Karpas-422 (cell line): ENCODE data around the gene ANKRD29. TPM values are rescaled to one million over a fixed set of nuclear protein-coding genes. Genes with fewer than 3 reads are reported as not detected.

Experiments
- DNase-seq: peaks from one replicate; pipeline ENCODE4 v3.0.0-alpha.2; 2015
- H2AFZ ChIP-seq: fragments of 200-600 bp; sonication (generic); 2 replicates; pipeline ENCODE4 v1.6.1; 2014; ENCODE audit warnings: antibody characterized with exemption, low read length, mixed read lengths
- H3K27ac ChIP-seq: fragments of 200-600 bp; sonication (generic); 2 replicates; pipeline ENCODE4 v1.5.1; 2014; ENCODE audit warnings: mild to moderate bottlenecking, low read length, moderate library complexity
- H3K27me3 ChIP-seq: fragments of 200-600 bp; sonication (generic); 2 replicates; pipeline ENCODE4 v1.6.1; 2014; ENCODE audit warnings: low read length, mixed read lengths
- H3K36me3 ChIP-seq: fragments of 200-600 bp; sonication (generic); 2 replicates; pipeline ENCODE4 v1.6.1; 2014; ENCODE audit warnings: low read length, mixed read lengths; ENCODE audit not compliant: insufficient read depth
- H3K4me1 ChIP-seq: fragments of 200-600 bp; sonication (generic); 2 replicates; pipeline ENCODE4 v1.6.1; 2014; ENCODE audit warnings: mild to moderate bottlenecking, low read length, mixed read lengths
- H3K4me2 ChIP-seq: fragments of 200-600 bp; sonication (generic); 2 replicates; pipeline ENCODE4 v1.6.1; 2014; ENCODE audit warnings: low read length, low read depth, mild to moderate bottlenecking; ENCODE audit not compliant: poor library complexity, severe bottlenecking
- H3K4me3 ChIP-seq: fragments of 200-600 bp; sonication (generic); 2 replicates; pipeline ENCODE4 v1.5.1; 2014; ENCODE audit warnings: mild to moderate bottlenecking, antibody characterized with exemption, low read length, mixed read lengths
- H3K79me2 ChIP-seq: fragments of 200-600 bp; sonication (generic); 2 replicates; pipeline ENCODE4 v1.6.1; 2014; ENCODE audit warnings: mild to moderate bottlenecking, low read length, mixed read lengths
- H3K9ac ChIP-seq: fragments of 200-600 bp; sonication (generic); 2 replicates; pipeline ENCODE4 v1.6.0; 2014; ENCODE audit warnings: low read length
- H3K9me2 ChIP-seq: fragments of 200-600 bp; sonication (generic), shearing (Covaris generic); replicated peaks from 2 replicates; pipeline ENCODE4 v1.6.0; 2014; ENCODE audit warnings: mild to moderate bottlenecking, low read length, moderate library complexity; ENCODE audit not compliant: insufficient read depth
- H3K9me3 ChIP-seq: fragments of 300-700, 200-600 bp; sonication (generic); 2 replicates; pipeline ENCODE4 v1.6.1; 2014; ENCODE audit warnings: low read length, mixed read lengths
- H4K20me1 ChIP-seq: fragments of 200-600 bp; sonication (generic); 2 replicates; pipeline ENCODE4 v1.6.1; 2014; ENCODE audit warnings: mild to moderate bottlenecking, antibody characterized with exemption, low read length, low read depth; ENCODE audit not compliant: insufficient read depth
- total RNA-seq: library from RNA; depleted of rRNA; stranded (reverse); fragments of >200 nt; shearing (Covaris generic); gene quantifications from 2 replicates; pipeline ENCODE4 v1.2.3, GENCODE V29; 2014; ENCODE audit warnings: low replicate concordance

The ANKRD29 gene
- total RNA-seq, 1 experiment from 2014 or later: not detected

DNA sequence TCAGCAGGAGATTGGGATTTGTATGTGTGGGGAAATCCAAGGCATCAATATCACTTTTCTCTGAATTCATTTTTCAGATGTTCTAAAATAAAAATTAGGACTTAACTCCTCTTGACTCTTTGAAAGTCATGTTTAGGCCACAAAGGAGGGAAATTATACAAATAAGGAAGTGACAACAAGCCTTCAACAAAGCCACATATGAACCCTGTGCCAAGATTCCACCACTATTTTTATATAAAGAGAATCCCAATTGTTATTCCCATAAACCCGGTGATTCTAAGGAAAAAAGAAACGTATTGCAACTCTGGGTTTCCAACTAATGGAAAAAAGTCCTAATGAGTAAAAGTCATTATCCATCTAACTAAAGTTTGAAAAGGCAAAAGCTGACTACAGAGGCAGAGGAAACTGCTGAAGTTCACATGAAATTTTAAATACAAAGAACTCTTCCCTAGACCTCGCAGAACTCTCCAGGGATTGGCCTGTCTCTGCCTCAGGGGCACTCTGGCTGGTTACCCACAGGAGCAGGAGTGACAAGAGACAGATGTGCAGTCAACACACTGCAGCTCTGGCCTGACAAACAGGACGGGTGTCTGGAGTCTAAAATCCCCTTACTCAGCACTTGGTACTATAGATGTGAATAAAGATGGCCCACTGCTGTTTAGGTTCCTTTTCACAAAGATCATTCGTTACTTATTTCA lies 88.0 kb downstream of the ANKRD29 start:
- no peak for DNase-seq
- Histone ChIP-seq H3K9me3 (no peaks in the 10 kb centered on the region), H3K4me2 (no peak overlapping the region), H3K9ac (no peak overlapping the region), H3K27me3 (no peaks in the 10 kb centered on the region), H3K4me1 (peaks cover 18% of the 10 kb centered on the region), H3K4me3 (no peak overlapping the region), H3K9me2 (no peaks in the 10 kb centered on the region), H4K20me1 (no peaks in the 10 kb centered on the region), H3K79me2 (peaks cover 51% of the 10 kb centered on the region), H3K36me3 (peaks cover 24% of the 10 kb centered on the region; the same call in 1 of the 2 replicates), H2AFZ (no peak overlapping the region), H3K27ac (no peak overlapping the region)

DNA sequence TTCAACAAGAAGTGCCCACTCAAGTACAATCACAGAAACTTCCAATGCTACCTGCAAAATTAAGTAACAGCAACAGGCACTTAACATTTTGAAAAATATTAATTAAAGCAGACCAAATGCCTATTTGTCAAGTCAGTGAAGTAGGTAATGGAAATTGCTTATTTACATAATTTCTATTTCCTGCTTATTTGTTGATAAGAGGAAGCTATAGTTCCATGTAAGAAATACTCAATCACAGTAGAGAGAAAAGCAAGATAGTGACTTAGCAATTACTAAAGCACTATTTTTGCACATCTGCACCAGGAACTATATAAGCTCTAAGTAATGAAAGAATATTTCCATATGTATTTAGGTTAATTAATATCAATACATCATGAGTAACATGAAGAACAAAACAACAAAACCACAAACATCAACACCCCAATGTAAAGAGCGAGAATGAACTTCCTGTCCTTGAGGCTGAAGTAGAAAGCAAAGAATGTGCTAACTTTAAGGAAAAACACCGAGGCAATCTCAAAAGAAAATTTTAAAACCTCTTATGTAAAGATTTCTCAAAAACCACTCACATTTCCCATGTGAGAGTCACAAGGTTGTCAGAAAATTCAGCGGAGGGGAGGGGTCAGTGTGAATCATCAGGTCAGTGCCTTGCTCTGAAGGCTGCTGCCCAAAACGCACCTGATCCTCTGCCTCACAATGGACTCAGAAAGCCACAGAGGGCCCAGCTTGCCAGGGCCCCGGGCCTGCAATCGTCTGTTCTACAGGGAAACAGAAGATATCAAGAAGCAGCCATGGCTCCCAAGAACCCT lies 88.9 kb downstream of the ANKRD29 start:
- Histone ChIP-seq H3K36me3 (peaks cover 29% of the 10 kb centered on the region; the same call in 1 of the 2 replicates), H3K27ac (no peak overlapping the region), H3K79me2 (peaks cover 43% of the 10 kb centered on the region), H3K9ac (no peak overlapping the region), H3K9me3 (no peaks in the 10 kb centered on the region), H2AFZ (no peak overlapping the region), H3K4me1 (peaks cover 18% of the 10 kb centered on the region), H3K27me3 (no peaks in the 10 kb centered on the region), H4K20me1 (no peaks in the 10 kb centered on the region), H3K4me3 (no peak overlapping the region), H3K4me2 (no peak overlapping the region), H3K9me2 (no peaks in the 10 kb centered on the region)
- no peak for DNase-seq

DNA sequence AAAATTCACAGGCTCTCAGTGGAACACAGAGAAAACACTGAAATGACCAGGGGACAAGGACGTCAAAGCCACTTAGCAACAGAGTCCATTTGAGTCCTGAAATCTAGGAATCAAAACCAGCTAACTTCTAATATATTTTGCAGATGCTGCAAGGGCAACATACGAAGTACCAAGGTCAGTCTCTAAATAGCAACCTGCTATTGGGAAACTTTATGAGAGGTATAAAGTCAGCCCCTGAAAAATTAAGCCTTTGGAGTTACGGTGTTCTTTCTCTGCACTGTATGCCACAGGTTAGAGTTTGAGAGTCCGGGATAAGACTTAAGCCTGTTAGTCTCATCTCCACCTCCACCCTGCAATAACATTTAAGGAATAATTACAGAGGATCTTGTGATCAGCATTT lies 89.7 kb downstream of the ANKRD29 start:
- DNase-seq: no peak
- no peak overlapping the region for H3K27ac ChIP-seq
- H3K9me3 ChIP-seq: no peaks in the 10 kb centered on the region
- no peak overlapping the region for H2AFZ ChIP-seq
- peaks cover 35% of the 10 kb centered on the region for H3K79me2 ChIP-seq
- peaks cover 18% of the 10 kb centered on the region for H3K4me1 ChIP-seq
- no peak overlapping the region for H3K4me3 ChIP-seq
- no peak overlapping the region for H3K4me2 ChIP-seq
- H3K36me3 ChIP-seq: peaks cover 37% of the 10 kb centered on the region; the same call in 1 of the 2 replicates
- H4K20me1 ChIP-seq: no peaks in the 10 kb centered on the region
- H3K9ac ChIP-seq: no peak overlapping the region
- H3K9me2 ChIP-seq: no peaks in the 10 kb centered on the region
- H3K27me3 ChIP-seq: no peaks in the 10 kb centered on the region

DNA sequence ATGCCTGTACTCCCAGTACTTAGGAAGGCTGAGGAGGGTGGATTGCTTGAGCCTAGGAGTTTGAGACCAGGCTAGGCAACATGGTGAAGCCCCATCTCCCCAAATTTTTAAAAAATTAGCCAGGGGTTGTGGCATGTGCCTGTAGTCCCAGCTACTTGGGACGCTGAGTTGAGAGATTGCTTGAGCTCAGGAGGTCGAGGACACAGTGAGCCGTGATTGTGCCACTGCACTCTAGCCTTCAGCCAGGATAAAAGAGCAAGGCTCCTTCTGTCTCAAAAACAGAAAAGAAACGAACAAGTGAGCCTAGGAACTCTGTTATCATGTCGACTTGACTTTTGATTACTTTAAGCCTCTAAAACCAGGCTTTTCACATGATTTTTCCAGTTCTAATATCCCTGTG lies 90.1 kb downstream of the ANKRD29 start:
- H3K27ac ChIP-seq: no peak overlapping the region
- peaks cover 18% of the 10 kb centered on the region for H3K4me1 ChIP-seq
- no peaks in the 10 kb centered on the region for H3K27me3 ChIP-seq
- peaks cover 35% of the 10 kb centered on the region for H3K79me2 ChIP-seq
- H3K9ac ChIP-seq: no peak overlapping the region
- H2AFZ ChIP-seq: no peak overlapping the region
- no peak overlapping the region for H3K4me3 ChIP-seq
- H3K4me2 ChIP-seq: no peak overlapping the region
- H3K9me2 ChIP-seq: no peaks in the 10 kb centered on the region
- H3K36me3 ChIP-seq: peaks cover 39% of the 10 kb centered on the region
- H3K9me3 ChIP-seq: no peaks in the 10 kb centered on the region
- H4K20me1 ChIP-seq: no peaks in the 10 kb centered on the region
- DNase-seq: no peak

DNA sequence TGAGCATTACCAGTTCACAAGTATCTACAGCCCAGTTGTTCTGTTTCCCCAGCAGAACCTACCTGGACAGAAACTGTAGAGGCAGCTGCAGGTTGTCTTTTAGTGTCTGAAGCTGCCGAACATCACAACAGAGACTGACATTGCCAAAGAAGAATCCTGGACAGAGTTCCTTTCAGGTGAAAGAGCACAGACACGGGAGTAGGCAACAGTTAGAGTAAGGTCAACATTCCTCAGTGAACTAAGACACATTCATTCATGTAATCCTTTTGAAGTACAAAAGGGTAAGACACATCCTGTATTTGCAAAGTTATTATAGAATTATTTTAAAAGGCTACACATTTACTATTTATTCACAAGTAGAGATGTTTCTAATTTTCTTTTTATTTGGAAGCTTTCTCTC lies 90.7 kb downstream of the ANKRD29 start:
- no peak overlapping the region for H2AFZ ChIP-seq
- no peak overlapping the region for H3K4me2 ChIP-seq
- H3K4me3 ChIP-seq: no peak overlapping the region
- H3K27ac ChIP-seq: no peak overlapping the region
- H3K9ac ChIP-seq: no peak overlapping the region
- H3K9me2 ChIP-seq: no peaks in the 10 kb centered on the region
- H3K9me3 ChIP-seq: no peaks in the 10 kb centered on the region
- no peaks in the 10 kb centered on the region for H3K27me3 ChIP-seq
- peaks cover 18% of the 10 kb centered on the region for H3K4me1 ChIP-seq
- peaks cover 35% of the 10 kb centered on the region for H3K79me2 ChIP-seq
- no peaks in the 10 kb centered on the region for H4K20me1 ChIP-seq
- DNase-seq: no peak
- peaks cover 45% of the 10 kb centered on the region for H3K36me3 ChIP-seq

DNA sequence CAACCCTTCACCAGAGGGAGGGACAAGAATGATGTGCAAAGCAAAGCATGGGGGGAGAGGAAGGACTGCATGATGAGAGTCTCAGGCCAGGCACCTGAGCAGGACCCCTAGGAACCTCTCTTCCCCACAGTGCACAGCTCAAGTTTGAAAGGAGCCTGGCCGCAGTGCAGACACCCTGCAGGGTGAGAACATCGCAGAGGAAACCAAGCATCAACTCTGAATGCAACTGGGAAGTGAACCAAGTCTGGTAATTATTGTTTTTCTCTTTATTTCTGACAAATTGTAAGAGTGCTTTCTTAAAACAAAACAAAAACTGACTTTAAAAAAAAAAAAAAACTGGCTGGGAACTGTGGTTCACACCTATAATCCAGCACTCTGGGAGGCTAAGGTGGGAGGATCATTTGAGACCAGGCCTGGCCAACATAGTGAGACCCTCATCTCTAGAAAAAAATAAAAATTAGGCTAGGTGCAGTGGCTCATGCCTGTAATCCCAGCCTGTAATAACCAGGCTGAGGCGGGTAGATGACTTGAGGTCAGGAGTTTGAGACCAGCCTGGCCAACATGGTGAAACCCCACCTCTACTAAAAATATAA lies 91.7 kb downstream of the ANKRD29 start:
- no peak for DNase-seq
- Histone ChIP-seq H3K4me2 (no peak overlapping the region), H3K27ac (no peak overlapping the region), H3K9ac (no peak overlapping the region), H2AFZ (no peak overlapping the region), H3K79me2 (peaks cover 31% of the 10 kb centered on the region), H3K9me2 (no peaks in the 10 kb centered on the region), H3K4me1 (peaks cover 18% of the 10 kb centered on the region), H3K9me3 (no peaks in the 10 kb centered on the region), H3K4me3 (no peak overlapping the region), H4K20me1 (no peaks in the 10 kb centered on the region), H3K36me3 (peaks cover 52% of the 10 kb centered on the region), H3K27me3 (no peaks in the 10 kb centered on the region)

DNA sequence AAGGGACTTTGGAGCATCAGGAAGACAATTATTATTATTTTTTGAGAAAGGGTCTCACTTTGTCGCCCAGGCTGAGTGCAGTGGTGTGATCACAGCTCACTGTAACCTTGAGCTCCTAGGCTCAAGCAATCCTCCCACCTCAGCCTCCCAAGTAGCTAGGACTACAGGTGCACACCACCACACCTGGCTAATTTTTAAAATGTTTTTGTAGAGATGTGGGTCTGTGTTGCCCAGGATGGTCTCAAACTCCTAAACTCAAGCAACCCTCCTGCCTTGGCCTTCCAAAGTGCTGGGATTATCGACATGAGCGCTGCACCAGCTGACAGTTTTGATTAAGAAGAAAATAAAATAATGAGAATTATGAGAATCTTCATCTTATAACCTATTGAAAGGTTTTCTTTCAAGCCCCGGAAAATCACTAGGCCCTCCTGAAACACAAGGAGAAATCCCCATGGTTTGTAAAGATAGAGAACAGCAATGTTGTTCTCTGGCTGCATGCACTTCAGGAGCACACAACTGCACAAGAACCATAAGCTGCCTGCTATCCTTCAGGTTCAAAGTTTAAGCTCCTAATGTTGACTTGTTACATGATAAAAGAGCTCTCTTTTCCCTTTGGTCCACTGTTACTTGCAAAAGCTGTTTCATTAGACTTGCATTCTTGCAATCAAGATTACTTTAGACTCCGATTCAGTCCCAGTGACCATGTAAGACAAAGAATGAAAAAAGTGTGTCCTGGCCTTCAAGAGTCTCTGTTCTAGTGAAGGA lies 93.2 kb downstream of the ANKRD29 start:
- H3K36me3 ChIP-seq: peaks cover 63% of the 10 kb centered on the region
- H3K9ac ChIP-seq: no peak overlapping the region
- H3K79me2 ChIP-seq: peaks cover 21% of the 10 kb centered on the region
- H3K9me3 ChIP-seq: no peaks in the 10 kb centered on the region
- H3K4me3 ChIP-seq: no peak overlapping the region
- no peak overlapping the region for H3K4me2 ChIP-seq
- DNase-seq: no peak
- H3K4me1 ChIP-seq: peaks cover 9% of the 10 kb centered on the region
- no peaks in the 10 kb centered on the region for H4K20me1 ChIP-seq
- H3K27me3 ChIP-seq: no peaks in the 10 kb centered on the region
- H2AFZ ChIP-seq: no peak overlapping the region
- no peak overlapping the region for H3K27ac ChIP-seq
- no peaks in the 10 kb centered on the region for H3K9me2 ChIP-seq
